NT2/D1 (cell line): ENCODE data around the gene POTEF.
"Not testable (repeated sequence)": the region's sequence is repeated elsewhere in the genome, so short reads cannot be mapped to it uniquely, and the experiment has no call there.

Source experiments
- YY1 ChIP-seq: IDR thresholded peaks from 2 replicates; pipeline ENCODE4 v1.6.1; 2011; ENCODE audit not compliant: insufficient read length, insufficient read depth
- ZNF274 ChIP-seq: IDR thresholded peaks from 2 replicates; pipeline ENCODE4 v1.6.1; 2011; ENCODE audit warnings: mild to moderate bottlenecking, low read depth, low read length

- not testable (repeated sequence) for TF ChIP-seq ZNF274, YY1
These were observed 1.3 kb downstream of the POTEF start for GRCh38 chr2:130127726-130128125.
